ENCODE data around the gene RSPO1. TPM values are rescaled to one million over a fixed set of nuclear protein-coding genes. Genes with fewer than 3 reads are reported as not detected.

RSPO1 gene
- total RNA-seq, 2 experiments from 2014 or later: not detected

DNA sequence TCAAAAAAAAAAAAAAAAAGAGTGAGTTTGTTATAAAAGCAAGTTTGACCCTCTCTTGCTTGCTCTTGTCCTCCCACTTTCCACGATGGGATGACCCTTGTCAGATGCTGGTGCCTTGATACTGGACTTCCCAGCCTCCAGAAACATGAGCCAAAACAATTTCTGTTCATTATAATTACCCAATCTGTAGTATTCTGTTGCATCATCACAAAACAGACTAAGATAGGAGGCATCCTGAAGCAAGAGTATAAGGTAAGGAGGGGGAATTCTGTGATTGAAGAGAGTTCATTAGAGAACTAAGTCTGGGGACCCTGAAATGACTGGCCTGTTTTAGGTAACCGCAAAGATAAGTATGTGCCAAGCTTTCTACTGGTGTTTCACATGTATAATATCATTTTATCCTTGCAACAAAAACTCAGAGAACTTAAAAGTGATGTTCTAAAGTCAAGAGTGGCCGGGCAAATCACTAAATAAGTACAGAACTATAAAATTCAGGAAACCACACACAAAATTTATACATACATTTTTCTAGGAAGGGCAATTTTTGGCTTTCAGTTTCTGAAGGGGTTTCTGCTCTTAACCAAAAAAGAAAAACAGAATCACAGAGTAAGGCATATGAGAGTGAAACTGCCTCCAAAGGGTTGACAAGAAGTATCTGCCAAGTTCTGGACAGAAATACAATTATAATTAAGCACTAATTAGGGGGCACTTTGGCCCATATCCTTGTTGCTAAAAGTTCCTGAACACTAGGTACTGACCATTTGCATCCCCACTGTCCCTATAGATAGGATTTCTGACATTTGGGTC, 64.0 kb downstream of the RSPO1 start:
- Mint-ChIP-seq H3K9me3 (no peaks in the 10 kb centered on the region), H3K36me3 (ENCODE audit: low read depth) (peaks cover 84% of the 10 kb centered on the region), H3K27ac (peak overlapping the region; percentile 71), H3K4me1 (peaks cover 45% of the 10 kb centered on the region), H3K4me3 (no peak overlapping the region), H3K27me3 (no peaks in the 10 kb centered on the region)
- POLR2A ChIA-PET: no interaction called here
- CTCF ChIA-PET: no interaction called here
- DNase-seq: no peak

DNA sequence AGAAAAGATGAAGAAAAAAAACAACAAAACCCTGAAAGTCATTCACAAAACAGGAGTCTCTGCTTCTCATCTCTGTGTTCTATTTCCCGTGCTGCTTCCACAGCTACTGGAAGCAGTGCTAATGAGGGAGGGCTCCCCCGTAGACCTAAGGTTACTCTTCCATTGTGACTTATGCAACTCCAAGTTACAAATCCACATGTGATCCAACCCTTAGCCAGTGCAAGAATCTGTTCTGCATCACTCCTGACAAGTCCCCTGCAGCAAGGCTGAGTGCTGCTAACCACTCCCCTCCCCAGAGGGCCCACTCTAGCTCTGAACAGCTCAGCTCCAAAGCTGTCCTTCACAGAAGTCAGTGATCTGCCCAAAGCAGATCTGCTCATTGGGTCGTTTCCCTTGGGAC, 67.7 kb downstream of the RSPO1 start:
- CTCF ChIA-PET: interaction anchor here (1.1 kb wide), 1 partner anchor 123 kb away, joined by 3 read pairs; a partner anchor contains a TSS
- no peaks in the 10 kb centered on the region for H3K9me3 Mint-ChIP-seq
- H3K36me3 Mint-ChIP-seq (ENCODE audit: low read depth): peaks cover 62% of the 10 kb centered on the region

DNA sequence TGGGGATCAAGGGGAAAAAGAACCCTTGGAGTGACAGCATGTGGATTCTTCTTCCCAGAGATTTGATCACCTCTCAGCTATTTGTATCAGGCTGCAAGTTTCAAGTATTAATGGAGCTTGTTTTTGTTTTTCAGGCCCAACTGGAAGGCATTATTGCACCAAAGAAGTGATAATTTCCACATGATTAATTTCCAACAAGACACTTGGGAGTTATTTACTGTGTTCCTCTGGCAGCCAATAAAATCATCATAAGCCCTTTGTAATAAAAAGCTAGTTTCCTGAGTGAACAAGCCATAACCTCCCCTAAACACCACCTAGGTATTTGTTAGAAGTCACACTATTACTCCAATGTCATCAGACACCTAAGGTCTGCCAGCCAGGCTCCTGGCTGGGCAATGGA, 69.8 kb downstream of the RSPO1 start:
- no peak for DNase-seq
- no peaks in the 10 kb centered on the region for H3K9me3 Mint-ChIP-seq
- H3K4me1 Mint-ChIP-seq: peaks cover 11% of the 10 kb centered on the region
- H3K27ac Mint-ChIP-seq: no peak overlapping the region
- no peak overlapping the region for H3K4me3 Mint-ChIP-seq
- ChIA-PET POLR2A (no interaction called here), CTCF (interaction anchor here (1.1 to 1.2 kb wide), 3 partner anchors 15 to 147 kb away, joined by 3 to 4 read pairs (median 4); no protein-coding TSS in a partner anchor)
- H3K27me3 Mint-ChIP-seq: no peaks in the 10 kb centered on the region
- peaks cover 48% of the 10 kb centered on the region for H3K36me3 Mint-ChIP-seq (ENCODE audit: low read depth)

More for the DNA sequence above, 67.7 kb downstream of the RSPO1 start:
- Mint-ChIP-seq H3K27ac (no peak overlapping the region), H3K27me3 (no peaks in the 10 kb centered on the region), H3K4me1 (peaks cover 16% of the 10 kb centered on the region), H3K4me3 (no peak overlapping the region)
- POLR2A ChIA-PET: no interaction called here
- no peak for DNase-seq

DNA sequence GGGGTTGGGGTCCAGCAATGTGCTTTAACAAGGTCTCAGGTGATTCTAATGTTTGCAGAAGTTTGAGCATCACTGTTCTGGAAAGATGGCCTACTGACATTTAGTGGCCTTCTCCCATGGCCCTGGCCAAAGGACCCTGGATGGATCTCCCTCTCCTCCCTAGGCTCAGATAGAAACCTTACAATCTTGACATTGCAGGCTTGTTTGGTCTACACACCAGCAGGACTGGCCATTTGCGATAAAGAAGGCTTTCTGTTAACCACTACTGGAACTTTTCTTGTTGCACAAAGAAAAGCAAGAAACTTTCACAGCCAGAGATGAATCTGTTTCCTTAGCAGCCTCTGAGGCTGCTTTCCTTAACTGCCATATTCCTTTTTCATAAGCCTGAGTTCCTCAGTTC, 71.7 kb downstream of the RSPO1 start:
- POLR2A ChIA-PET: no interaction called here

More for the DNA sequence above, 71.7 kb downstream of the RSPO1 start:
- Mint-ChIP-seq H3K27ac (no peak overlapping the region), H3K36me3 (ENCODE audit: low read depth) (peaks cover 29% of the 10 kb centered on the region), H3K9me3 (no peaks in the 10 kb centered on the region), H3K4me3 (no peak overlapping the region), H3K27me3 (no peaks in the 10 kb centered on the region), H3K4me1 (peaks cover 11% of the 10 kb centered on the region)
- DNase-seq: no peak
- CTCF ChIA-PET: interaction anchor here (0.8 to 1.2 kb wide), 3 partner anchors 48 to 119 kb away, joined by 3 to 4 read pairs (median 3); partner anchors contain the start of gene MEAF6

Other genes with a start within 250 kb of the RSPO1 start
- 10 to 100 TPM; 16.8 to 21.9 TPM for gene ZC3H12A, start 160.3 kb downstream of the RSPO1 start, total RNA-seq
- 10 to 100 TPM; 68.8 to 75.6 TPM for gene MEAF6, start 120.1 kb downstream of the RSPO1 start, total RNA-seq
- gene SNIP1, start 80.6 kb downstream of the RSPO1 start, total RNA-seq: 10 to 100 TPM; 27.0 to 27.6 TPM
- under 1 TPM; 0.40 to 0.47 TPM for gene DNALI1, start 78.0 kb downstream of the RSPO1 start, total RNA-seq
- gene GNL2, start 39.0 kb downstream of the RSPO1 start, total RNA-seq: 10 to 100 TPM; 51.4 to 58.1 TPM
- gene CDCA8, start 57.6 kb upstream of the RSPO1 start, total RNA-seq: 10 to 100 TPM; 85.5 to 91.2 TPM
- gene EPHA10, start 130.2 kb upstream of the RSPO1 start, total RNA-seq: not detected
- 1 to 10 TPM; 1.3 to 1.5 TPM for gene MANEAL, start 159.0 kb upstream of the RSPO1 start, total RNA-seq
- gene C1orf122, start 172.9 kb upstream of the RSPO1 start, total RNA-seq: 10 to 100 TPM; 13.9 to 16.8 TPM
- gene YRDC, start 173.3 kb upstream of the RSPO1 start, total RNA-seq: 10 to 100 TPM; 12.0 to 13.8 TPM
- gene MTF1, start 224.7 kb upstream of the RSPO1 start, total RNA-seq: 10 to 100 TPM; 21.0 to 22.5 TPM